ENCODE measurements around the gene TLR2. TPM values are rescaled to one million over a fixed set of nuclear protein-coding genes. Genes with fewer than 3 reads are reported as not detected.

Gene TLR2, protein sequence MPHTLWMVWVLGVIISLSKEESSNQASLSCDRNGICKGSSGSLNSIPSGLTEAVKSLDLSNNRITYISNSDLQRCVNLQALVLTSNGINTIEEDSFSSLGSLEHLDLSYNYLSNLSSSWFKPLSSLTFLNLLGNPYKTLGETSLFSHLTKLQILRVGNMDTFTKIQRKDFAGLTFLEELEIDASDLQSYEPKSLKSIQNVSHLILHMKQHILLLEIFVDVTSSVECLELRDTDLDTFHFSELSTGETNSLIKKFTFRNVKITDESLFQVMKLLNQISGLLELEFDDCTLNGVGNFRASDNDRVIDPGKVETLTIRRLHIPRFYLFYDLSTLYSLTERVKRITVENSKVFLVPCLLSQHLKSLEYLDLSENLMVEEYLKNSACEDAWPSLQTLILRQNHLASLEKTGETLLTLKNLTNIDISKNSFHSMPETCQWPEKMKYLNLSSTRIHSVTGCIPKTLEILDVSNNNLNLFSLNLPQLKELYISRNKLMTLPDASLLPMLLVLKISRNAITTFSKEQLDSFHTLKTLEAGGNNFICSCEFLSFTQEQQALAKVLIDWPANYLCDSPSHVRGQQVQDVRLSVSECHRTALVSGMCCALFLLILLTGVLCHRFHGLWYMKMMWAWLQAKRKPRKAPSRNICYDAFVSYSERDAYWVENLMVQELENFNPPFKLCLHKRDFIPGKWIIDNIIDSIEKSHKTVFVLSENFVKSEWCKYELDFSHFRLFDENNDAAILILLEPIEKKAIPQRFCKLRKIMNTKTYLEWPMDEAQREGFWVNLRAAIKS
- under 1 TPM in 1 of 2 experiments, not detected in 1; 0.41 TPM for total RNA-seq

GRCh38 chr4:153684182-153684970 lies at the start of gene TLR2:
TLR2 (plus strand) TSS chr4:153684280; CDS start chr4:153702908, 18,628 bp downstream.
- Mint-ChIP-seq H3K4me3 (peak within 1 kb of the TSS; percentile 24), H3K4me1 (peaks cover 8% of the 10 kb centered on the region), H3K36me3 (peaks cover 2% of the 10 kb centered on the region), H3K27me3 (peaks cover 51% of the 10 kb centered on the region), H3K9me3 (ENCODE audit: low read depth) (no peaks in the 10 kb centered on the region), H3K27ac (no peak within 1 kb of the TSS)
- DNase-seq: peak; percentile 49
- peak; percentile 73 for ATAC-seq
- CTCF ChIA-PET: interaction anchor here (0.8 kb wide), 1 partner anchor 41 kb away, joined by 3 read pairs; no protein-coding TSS in a partner anchor

DNA sequence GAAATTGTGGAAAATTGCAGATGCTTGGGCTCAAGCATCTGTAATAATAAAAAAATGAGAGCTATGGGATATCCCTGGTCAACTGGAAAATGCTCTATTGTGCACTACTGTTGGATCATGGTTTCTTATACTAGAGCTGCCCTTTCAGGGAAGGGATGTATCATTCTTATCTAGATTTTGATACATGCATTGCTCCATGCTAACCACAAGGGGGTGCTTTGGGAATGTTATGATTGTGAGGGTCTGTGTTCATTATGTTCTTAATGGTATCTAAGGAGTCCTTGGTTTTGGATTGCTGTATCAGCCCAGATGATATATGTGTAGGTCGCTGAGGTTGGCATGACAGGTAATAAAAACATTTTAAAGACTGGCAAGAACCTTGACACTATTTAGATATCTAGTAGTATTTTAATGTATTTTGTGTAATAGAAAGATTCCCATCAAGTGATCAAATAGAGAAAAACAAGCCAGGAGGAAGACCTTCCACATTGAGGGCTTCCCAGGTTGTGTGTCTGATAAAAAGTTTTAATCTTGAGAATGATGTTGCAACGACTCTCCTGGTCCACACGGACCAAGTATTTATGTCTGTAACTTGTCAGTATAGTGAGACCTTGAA lies 49.2 kb upstream of the TLR2 start:
- peaks cover 48% of the 10 kb centered on the region for H3K36me3 Mint-ChIP-seq
- H3K27me3 Mint-ChIP-seq: no peaks in the 10 kb centered on the region
- H3K4me3 Mint-ChIP-seq: no peak overlapping the region
- CTCF ChIA-PET: interaction anchor here (1.0 to 3.2 kb wide), 9 partner anchors 9 to 289 kb away, joined by 3 to 19 read pairs (median 4); no protein-coding TSS in a partner anchor
- no peaks in the 10 kb centered on the region for H3K4me1 Mint-ChIP-seq
- no peaks in the 10 kb centered on the region for H3K9me3 Mint-ChIP-seq (ENCODE audit: low read depth)
- no peak for ATAC-seq
- no peak for DNase-seq
- no peak overlapping the region for H3K27ac Mint-ChIP-seq

GRCh38 chr4:153635846-153636245 lies 48.2 kb upstream of the TLR2 start:
- Mint-ChIP-seq H3K36me3 (peaks cover 38% of the 10 kb centered on the region), H3K27ac (no peak overlapping the region), H3K4me1 (no peaks in the 10 kb centered on the region), H3K4me3 (no peak overlapping the region), H3K27me3 (no peaks in the 10 kb centered on the region), H3K9me3 (ENCODE audit: low read depth) (no peaks in the 10 kb centered on the region)
- ATAC-seq (no peak), DNase-seq (no peak)
- CTCF ChIA-PET: interaction anchor here (0.6 to 2.0 kb wide), 3 partner anchors 11 to 114 kb away, joined by 3 to 7 read pairs (median 3); no protein-coding TSS in a partner anchor

GRCh38 chr4:153637201-153637600 lies 46.9 kb upstream of the TLR2 start:
- Mint-ChIP-seq H3K27ac (no peak overlapping the region), H3K36me3 (peaks cover 31% of the 10 kb centered on the region), H3K9me3 (ENCODE audit: low read depth) (no peaks in the 10 kb centered on the region), H3K27me3 (no peaks in the 10 kb centered on the region), H3K4me1 (peaks cover 5% of the 10 kb centered on the region), H3K4me3 (no peak overlapping the region)
- no peak for DNase-seq
- CTCF ChIA-PET: interaction anchor here (0.7 kb wide), 2 partner anchors 522 to 1231 kb away, joined by 3 to 6 read pairs; no protein-coding TSS in a partner anchor
- no peak for ATAC-seq

DNA sequence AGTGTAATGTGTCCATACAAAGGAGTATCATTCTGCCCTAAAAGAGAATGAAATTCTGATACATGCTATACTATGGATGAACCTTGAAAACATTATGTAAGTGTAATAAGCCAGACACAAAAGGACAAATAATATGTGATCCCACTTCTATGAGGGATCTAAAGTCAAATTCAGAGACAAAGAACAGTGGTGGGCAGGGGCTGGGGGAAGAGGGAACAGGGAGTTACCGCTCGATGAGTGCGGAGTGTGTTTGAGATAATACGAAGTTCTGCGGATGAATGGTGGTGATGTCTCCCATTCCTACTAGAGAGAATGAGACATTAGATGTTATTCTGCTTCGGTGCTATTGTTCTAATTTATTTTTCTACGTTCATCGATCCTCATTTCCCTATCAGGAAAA lies 46.1 kb upstream of the TLR2 start:
- H3K4me3 Mint-ChIP-seq: no peak overlapping the region
- ATAC-seq: no peak
- CTCF ChIA-PET: no interaction called here
- no peak overlapping the region for H3K27ac Mint-ChIP-seq
- DNase-seq: no peak
- H3K4me1 Mint-ChIP-seq: peaks cover 7% of the 10 kb centered on the region
- H3K9me3 Mint-ChIP-seq (ENCODE audit: low read depth): no peaks in the 10 kb centered on the region
- H3K27me3 Mint-ChIP-seq: no peaks in the 10 kb centered on the region
- peaks cover 23% of the 10 kb centered on the region for H3K36me3 Mint-ChIP-seq

- DNase-seq: no peak
- H3K4me1 Mint-ChIP-seq: peaks cover 11% of the 10 kb centered on the region
- CTCF ChIA-PET: interaction anchor here (1.1 to 1.8 kb wide), 3 partner anchors 12 to 295 kb away, joined by 3 to 5 read pairs (median 4); partner anchors contain the start of gene MND1
- H3K27me3 Mint-ChIP-seq: no peaks in the 10 kb centered on the region
- ATAC-seq: no peak
- no peak overlapping the region for H3K4me3 Mint-ChIP-seq
- H3K9me3 Mint-ChIP-seq (ENCODE audit: low read depth): no peaks in the 10 kb centered on the region
- peaks cover 18% of the 10 kb centered on the region for H3K36me3 Mint-ChIP-seq
- no peak overlapping the region for H3K27ac Mint-ChIP-seq
Measured at GRCh38 chr4:153638999-153639398, 45.1 kb upstream of the TLR2 start.

DNA sequence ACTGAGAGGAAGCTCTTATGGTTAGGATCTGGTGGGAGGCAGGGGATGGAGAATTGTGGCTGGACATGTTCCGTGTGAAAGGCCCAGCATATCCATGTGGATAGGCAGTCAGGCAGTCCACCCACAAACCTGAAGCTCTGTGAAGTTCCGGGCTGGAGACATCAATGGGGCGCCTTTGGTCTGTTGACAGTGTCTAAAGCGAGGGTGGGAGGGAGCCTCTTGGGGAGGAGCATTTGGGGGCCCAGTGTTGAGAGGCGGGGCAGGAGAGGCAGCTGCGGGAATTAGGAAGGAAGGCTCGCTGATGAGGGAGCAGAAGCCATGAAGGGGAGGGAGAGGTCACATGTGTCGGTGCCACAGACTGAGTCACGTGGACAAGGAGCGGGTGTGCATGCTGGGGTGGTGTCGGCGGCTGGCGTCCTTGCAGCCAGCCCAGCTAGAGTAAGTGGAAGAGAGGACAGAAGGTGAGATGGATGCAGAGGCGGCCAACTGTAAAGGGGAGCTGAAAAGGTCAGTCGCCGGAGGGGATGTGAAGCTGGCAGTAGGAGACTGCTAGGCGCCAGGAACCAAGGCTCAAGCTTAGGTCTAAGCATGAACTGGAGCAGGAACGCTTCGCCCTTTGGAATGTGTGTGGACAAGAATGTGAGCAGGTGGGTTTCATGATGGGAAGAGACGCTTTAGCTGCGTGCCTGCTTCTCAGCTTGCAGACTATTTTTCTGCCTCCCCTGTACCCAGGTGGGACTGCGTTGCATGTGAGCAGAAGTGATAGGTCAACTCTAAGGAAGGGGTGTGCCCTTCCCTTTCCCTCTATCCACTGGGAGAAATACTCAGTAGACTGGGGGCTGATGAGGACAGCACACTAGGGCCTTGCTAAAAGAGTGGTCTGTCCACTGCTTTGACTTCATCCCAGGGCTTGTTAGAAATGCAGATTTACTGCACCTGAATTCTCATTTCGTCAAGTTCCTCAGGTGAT lies 44.0 kb upstream of the TLR2 start:
- CTCF ChIA-PET: interaction anchor here (1.1 to 1.8 kb wide), 3 partner anchors 11 to 296 kb away, joined by 3 to 5 read pairs (median 4); partner anchors contain the start of gene MND1
- H3K9me3 Mint-ChIP-seq (ENCODE audit: low read depth): no peaks in the 10 kb centered on the region
- DNase-seq: no peak
- no peak for ATAC-seq
- no peaks in the 10 kb centered on the region for H3K27me3 Mint-ChIP-seq
- no peak overlapping the region for H3K27ac Mint-ChIP-seq
- H3K36me3 Mint-ChIP-seq: peaks cover 10% of the 10 kb centered on the region
- H3K4me1 Mint-ChIP-seq: peaks cover 11% of the 10 kb centered on the region
- H3K4me3 Mint-ChIP-seq: no peak overlapping the region

GRCh38 chr4:153641532-153641931 lies 42.5 kb upstream of the TLR2 start:
- no peak for DNase-seq
- Mint-ChIP-seq H3K27ac (no peak overlapping the region), H3K27me3 (no peaks in the 10 kb centered on the region)

DNA sequence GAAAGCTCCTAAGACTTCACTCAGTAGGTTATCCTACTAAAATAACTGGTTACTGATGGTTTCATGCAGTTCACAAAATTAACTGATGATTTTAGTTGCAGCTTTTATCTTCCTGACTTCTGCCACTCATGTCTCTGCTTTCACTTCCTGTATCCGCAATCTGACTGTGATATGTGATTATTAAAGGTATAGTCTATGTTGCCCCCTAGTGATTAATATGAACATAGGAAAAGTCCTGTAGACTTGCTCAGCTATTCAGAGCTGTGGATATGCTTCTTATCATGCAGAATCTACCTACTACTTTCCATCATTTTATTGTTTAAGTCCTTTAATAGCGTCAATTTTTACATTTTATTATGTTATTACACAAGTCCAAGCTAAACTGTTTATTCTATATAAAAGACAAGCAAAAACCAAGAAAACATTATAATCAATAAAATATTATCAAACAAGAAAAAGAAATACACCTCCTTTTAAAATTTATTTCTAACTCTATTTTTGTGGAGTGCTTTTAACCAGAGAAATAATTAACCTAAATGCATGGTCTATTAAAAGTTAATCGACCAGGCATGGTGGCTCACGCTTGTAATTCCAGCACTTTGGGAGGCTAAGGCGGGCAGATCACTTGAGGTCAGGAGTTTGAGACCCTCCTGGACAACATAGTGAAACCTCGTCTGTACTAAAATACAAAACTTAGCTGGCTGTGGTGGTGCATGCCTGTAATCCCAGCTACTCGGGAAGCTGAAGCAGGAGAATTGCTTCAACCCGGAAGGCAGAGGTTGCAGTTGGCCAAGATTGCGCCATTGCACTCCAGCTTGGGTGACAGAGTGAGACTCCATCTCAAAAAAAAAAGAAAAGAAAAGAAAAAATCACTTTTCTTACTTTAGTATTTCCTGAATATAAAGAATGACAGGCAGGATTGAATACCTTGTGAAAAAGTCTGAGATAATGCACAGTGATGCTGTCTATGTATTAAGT lies 40.4 kb upstream of the TLR2 start:
- CTCF ChIA-PET: interaction anchor here (0.5 to 4.3 kb wide), 39 partner anchors 8 to 907 kb away, joined by 3 to 71 read pairs (median 3); partner anchors contain the start of genes MND1, PLRG1 and TMEM131L
- ATAC-seq (peak; percentile 93), DNase-seq (no peak)
- H3K36me3 Mint-ChIP-seq: no peaks in the 10 kb centered on the region
- H3K9me3 Mint-ChIP-seq (ENCODE audit: low read depth): no peaks in the 10 kb centered on the region
- peak overlapping the region; percentile 59 for H3K27ac Mint-ChIP-seq
- H3K4me3 Mint-ChIP-seq: no peak overlapping the region
- H3K4me1 Mint-ChIP-seq: peaks cover 14% of the 10 kb centered on the region
- H3K27me3 Mint-ChIP-seq: no peaks in the 10 kb centered on the region

More at GRCh38 chr4:153641532-153641931, 42.5 kb upstream of the TLR2 start:
- ATAC-seq: no peak
- H3K9me3 Mint-ChIP-seq (ENCODE audit: low read depth): no peaks in the 10 kb centered on the region
- H3K4me3 Mint-ChIP-seq: no peak overlapping the region
- peaks cover 11% of the 10 kb centered on the region for H3K4me1 Mint-ChIP-seq
- no peaks in the 10 kb centered on the region for H3K36me3 Mint-ChIP-seq
- CTCF ChIA-PET: interaction anchor here (4.3 kb wide), 1 partner anchor 298 kb away, joined by 71 read pairs; the partner anchor contains the start of gene MND1

- Mint-ChIP-seq H3K36me3 (no peaks in the 10 kb centered on the region), H3K27ac (no peak overlapping the region), H3K9me3 (ENCODE audit: low read depth) (no peaks in the 10 kb centered on the region), H3K4me3 (no peak overlapping the region), H3K27me3 (no peaks in the 10 kb centered on the region), H3K4me1 (peaks cover 14% of the 10 kb centered on the region)
- CTCF ChIA-PET: interaction anchor here (1.1 to 4.3 kb wide), 7 partner anchors 11 to 562 kb away, joined by 3 to 71 read pairs (median 3); partner anchors contain the start of genes MND1 and TMEM131L
- DNase-seq (no peak), ATAC-seq (no peak)
Measured at GRCh38 chr4:153645183-153645582, 38.9 kb upstream of the TLR2 start.
